Measurements from ENCODE around the gene PTPRN2. TPM values are rescaled to one million over a fixed set of nuclear protein-coding genes. Genes with fewer than 3 reads are reported as not detected.

PTPRN2 gene
- total and polyA plus RNA-seq, 7 donors, result 0.47 to 0.82 (median 0.51) TPM

DNA sequence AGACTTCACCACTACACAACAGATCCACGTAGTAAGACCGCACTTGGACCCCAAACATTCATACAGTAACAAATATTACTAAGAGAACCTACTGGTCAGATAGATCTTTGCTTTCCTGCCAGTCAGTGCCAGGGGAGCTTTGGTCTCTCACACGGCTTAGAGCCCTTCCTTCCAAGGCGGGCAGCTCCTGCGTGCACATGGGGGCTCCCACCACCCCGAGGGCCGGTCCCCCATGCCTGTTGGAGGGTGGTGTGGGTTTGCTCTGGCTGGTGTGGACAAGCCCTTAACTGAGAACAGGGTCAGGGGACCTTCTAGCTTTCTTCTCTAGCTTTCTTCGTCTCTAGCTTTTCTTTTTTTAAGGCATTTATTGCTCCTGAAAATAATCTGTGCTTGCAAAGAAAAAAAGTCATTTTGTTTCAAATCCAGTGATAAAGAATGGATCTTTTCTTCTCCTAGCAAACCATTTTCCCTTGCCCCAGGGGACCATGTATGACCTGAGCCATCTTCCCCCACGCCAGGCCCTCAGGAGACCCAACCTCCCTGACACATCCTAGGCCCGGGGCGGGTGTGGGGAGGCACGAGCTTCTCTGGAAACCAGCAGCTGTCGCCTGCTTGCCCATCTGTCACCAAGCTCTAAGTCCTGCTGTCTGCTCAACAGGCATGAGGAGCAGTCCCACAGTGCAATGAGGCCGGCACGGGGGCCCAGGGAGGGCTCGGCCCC, 591.1 kb downstream of the PTPRN2 start:
- DNase-seq, result no peak
- Histone ChIP-seq H3K27me3 (ENCODE audit: insufficient read depth in 3 of 3, low read length in 2 of 3) (peaks cover 0 to 4% (median 3%) of the 10 kb centered on the region in 3 donors), H3K4me1 (no peaks in the 10 kb centered on the region), H3K27ac (no peak overlapping the region), H3K4me3 (no peak overlapping the region), H3K36me3 (ENCODE audit: insufficient read depth in 1 of 2, low read depth in 1 of 2) (no peaks in the 10 kb centered on the region), H3K9me3 (no peaks in the 10 kb centered on the region)
- TF ChIP-seq, protein P1, sequence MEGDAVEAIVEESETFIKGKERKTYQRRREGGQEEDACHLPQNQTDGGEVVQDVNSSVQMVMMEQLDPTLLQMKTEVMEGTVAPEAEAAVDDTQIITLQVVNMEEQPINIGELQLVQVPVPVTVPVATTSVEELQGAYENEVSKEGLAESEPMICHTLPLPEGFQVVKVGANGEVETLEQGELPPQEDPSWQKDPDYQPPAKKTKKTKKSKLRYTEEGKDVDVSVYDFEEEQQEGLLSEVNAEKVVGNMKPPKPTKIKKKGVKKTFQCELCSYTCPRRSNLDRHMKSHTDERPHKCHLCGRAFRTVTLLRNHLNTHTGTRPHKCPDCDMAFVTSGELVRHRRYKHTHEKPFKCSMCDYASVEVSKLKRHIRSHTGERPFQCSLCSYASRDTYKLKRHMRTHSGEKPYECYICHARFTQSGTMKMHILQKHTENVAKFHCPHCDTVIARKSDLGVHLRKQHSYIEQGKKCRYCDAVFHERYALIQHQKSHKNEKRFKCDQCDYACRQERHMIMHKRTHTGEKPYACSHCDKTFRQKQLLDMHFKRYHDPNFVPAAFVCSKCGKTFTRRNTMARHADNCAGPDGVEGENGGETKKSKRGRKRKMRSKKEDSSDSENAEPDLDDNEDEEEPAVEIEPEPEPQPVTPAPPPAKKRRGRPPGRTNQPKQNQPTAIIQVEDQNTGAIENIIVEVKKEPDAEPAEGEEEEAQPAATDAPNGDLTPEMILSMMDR (IDR thresholded peaks at IDR 0.05), result no peak
- intact Hi-C loops (cut with DNase I), result no loop called here
- no peak for ATAC-seq
- WGBS, 3 donors, result 55 to 69% (median 59%) methylated on average over 15 to 16 of the region's 16 CpGs

DNA sequence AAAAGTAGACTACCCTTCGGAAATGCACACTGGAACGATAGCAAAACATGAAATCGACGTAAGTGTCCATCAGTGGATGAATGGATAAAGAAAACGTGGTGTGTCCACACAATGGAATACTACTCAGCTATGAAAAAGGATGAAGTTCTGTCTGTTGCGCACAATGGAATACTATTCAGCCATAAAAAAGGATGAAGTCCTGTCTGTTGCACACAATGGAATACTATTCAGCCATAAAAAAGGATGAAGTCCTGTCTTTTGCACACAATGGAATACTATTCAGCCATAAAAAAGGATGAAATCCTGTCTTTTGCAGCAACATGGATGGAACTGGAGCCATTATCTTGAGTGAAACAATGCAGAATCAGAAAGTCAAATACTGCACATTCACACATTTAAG, 591.8 kb downstream of the PTPRN2 start:
- Histone ChIP-seq H3K4me1 (no peaks in the 10 kb centered on the region), H3K36me3 (ENCODE audit: insufficient read depth in 1 of 2, low read depth in 1 of 2) (no peaks in the 10 kb centered on the region), H3K9me3 (no peaks in the 10 kb centered on the region), H3K27ac (no peak overlapping the region), H3K4me3 (no peak overlapping the region), H3K27me3 (ENCODE audit: insufficient read depth in 3 of 3, low read length in 2 of 3) (peaks cover 0 to 4% (median 0%) of the 10 kb centered on the region in 3 donors)
- TF ChIP-seq, protein P1 (IDR thresholded peaks at IDR 0.05), result no peak
- DNase-seq, result no peak
- intact Hi-C loops (cut with DNase I), result no loop called here
- no peak for ATAC-seq
- 93 to 98% (median 97%) methylated on average over 6 of the region's 6 CpGs for WGBS, 3 donors

DNA sequence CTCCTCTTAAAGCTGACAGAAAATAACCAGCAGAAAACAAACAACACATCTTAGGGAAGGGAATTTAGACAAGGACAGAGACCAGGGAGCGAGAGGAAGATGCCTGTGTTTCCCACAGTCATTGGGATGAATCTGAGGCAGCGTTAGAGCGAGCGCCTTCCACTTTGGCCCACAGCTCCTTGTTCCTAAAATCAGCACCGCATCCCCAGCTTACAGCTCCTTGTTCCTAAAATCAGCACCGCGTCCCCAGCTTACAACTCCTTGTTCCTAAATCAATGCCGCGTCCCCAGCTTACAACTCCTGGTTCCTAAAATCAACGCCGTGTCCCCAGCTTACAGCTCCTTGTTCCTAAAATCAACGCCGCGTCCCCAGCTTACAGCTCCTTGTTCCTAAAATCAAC, 593.3 kb downstream of the PTPRN2 start:
- no peaks in the 10 kb centered on the region for H3K9me3 ChIP-seq
- intact Hi-C loops (cut with DNase I), result no loop called here
- no peak overlapping the region for H3K27ac ChIP-seq
- H3K27me3 ChIP-seq (ENCODE audit: insufficient read depth in 3 of 3, low read length in 2 of 3), result peaks cover 0 to 4% (median 0%) of the 10 kb centered on the region in 3 donors
- H3K36me3 ChIP-seq (ENCODE audit: insufficient read depth in 1 of 2, low read depth in 1 of 2), result no peaks in the 10 kb centered on the region
- no peak for ATAC-seq
- DNase-seq, result no peak
- TF ChIP-seq, protein P1 (IDR thresholded peaks at IDR 0.05), result no peak
- 74 to 85% (median 81%) methylated on average over 14 of the region's 14 CpGs for WGBS, 3 donors
- H3K4me3 ChIP-seq, result no peak overlapping the region
- no peaks in the 10 kb centered on the region for H3K4me1 ChIP-seq

DNA sequence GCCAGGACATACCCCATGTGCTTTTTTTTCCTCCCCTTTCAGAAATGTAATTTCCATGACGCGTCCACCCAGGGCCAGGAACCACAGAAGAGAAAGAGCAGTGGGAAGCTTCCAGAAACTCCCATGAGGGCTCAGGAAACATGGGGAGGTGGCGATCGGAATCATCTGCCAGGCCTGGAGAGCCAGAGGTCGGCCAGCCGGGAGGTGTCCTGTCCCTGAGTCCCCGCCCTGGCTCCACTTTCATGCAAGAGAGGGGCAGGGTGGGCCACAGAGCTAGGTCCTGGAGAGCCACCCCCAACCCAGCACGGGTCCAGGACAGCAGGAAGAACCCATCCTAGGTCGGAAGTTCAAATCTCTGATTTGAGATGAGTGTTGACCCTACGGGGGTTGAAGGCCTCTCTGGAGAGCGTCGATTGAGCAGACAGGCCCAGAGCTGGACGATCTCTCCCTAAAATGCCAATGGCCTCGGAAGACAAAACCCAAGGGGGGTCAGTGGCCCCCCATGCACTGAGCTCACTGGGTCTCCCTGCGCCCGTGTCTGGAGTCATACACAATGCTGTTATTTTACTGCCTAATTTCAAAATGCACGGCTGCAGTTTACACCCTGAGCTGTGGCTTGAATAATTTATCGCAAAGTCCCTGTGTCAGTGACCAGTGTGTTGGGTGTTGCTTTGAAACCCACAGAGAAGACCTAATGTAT, 594.1 kb downstream of the PTPRN2 start:
- no peaks in the 10 kb centered on the region for H3K36me3 ChIP-seq (ENCODE audit: insufficient read depth in 1 of 2, low read depth in 1 of 2)
- DNase-seq (no peak), ATAC-seq (no peak)
- H3K9me3 ChIP-seq, result no peaks in the 10 kb centered on the region
- TF ChIP-seq, protein P1 (IDR thresholded peaks at IDR 0.05), result no peak
- peaks cover 0 to 4% (median 0%) of the 10 kb centered on the region in 3 donors for H3K27me3 ChIP-seq (ENCODE audit: insufficient read depth in 3 of 3, low read length in 2 of 3)
- H3K4me1 ChIP-seq, result no peaks in the 10 kb centered on the region
- intact Hi-C loops (cut with DNase I), result no loop called here
- no peak overlapping the region for H3K27ac ChIP-seq
- H3K4me3 ChIP-seq, result no peak overlapping the region
- WGBS, 3 donors, result 75 to 81% (median 79%) methylated on average over 18 of the region's 18 CpGs

Data from psoas muscle (tissue), 8 donors.